Tibial artery (tissue), 4 donors: ENCODE results near the gene OPALIN.

Source experiments
- DNase-seq, 2 donors: peaks; one replicate each; pipeline ENCODE4 v3.0.0-alpha.2; 2019
- H3K27ac ChIP-seq, 2 donors: fragments of 200-600 bp; sonication (generic) in 1 of 2; 1 replicate in 1 of 2; 2 replicates in 1 of 2; pipeline ENCODE4 v1.5.1; 2018 to 2019; ENCODE audit warnings: mild to moderate bottlenecking in 1 of 2
- H3K27me3 ChIP-seq, 2 donors: fragments of 200-600 bp; sonication (generic) in 1 of 2; one replicate each; pipeline versions ENCODE4 v1.5.1 to v1.6.0; 2016 to 2019
- H3K36me3 ChIP-seq, 3 donors: fragments of 200-600 bp; sonication (generic) in 2 of 3; one replicate each; pipeline ENCODE4 v1.5.1; 2016 to 2019; ENCODE audit warnings: mild to moderate bottlenecking in 2 of 3
- H3K4me1 ChIP-seq, 4 donors: fragments of 200-600 bp; sonication (generic) in 2 of 4; 1 replicate in 3 of 4; 2 replicates in 1 of 4; pipeline ENCODE4 v1.5.1; 2016 to 2019
- H3K4me3 ChIP-seq, 2 donors: fragments of 200-600 bp; sonication (generic) in 1 of 2; 1 replicate in 1 of 2; 2 replicates in 1 of 2; pipeline ENCODE4 v1.5.1; 2018 to 2019; ENCODE audit warnings: mild to moderate bottlenecking in 2 of 2
- H3K9me3 ChIP-seq, 3 donors: fragments of 200-600 bp; sonication (generic) in 1 of 3; one replicate each; pipeline ENCODE4 v1.5.1; 2016 to 2019
- CTCF ChIP-seq, 2 experiments: fragments of 200-600 bp in 1 of 2; fragments of 450-650 bp in 1 of 2; IDR thresholded peaks; one replicate each; pipeline ENCODE4 v1.5.1; 2017 to 2019; ENCODE audit warnings: antibody characterized with exemption in 2 of 2, mild to moderate bottlenecking in 1 of 2, moderate library complexity in 1 of 2
- intact Hi-C: fragments of 100-400 bp; cut with DNase I; formaldehyde crosslinking; loops from one replicate; pipeline ENCODE4 v1.15.0; 2023; ENCODE audit warnings: low total_unique reads

OPALIN gene

GRCh38 chr10:96344178-96344577, 14.6 kb downstream of the OPALIN start:
- Histone ChIP-seq H3K36me3 (no peaks in the 10 kb centered on the region), H3K27ac (no peak overlapping the region), H3K9me3 (peaks cover 0 to 5% (median 0%) of the 10 kb centered on the region in 3 donors), H3K4me3 (no peak overlapping the region), H3K27me3 (peaks cover 0 to 2% of the 10 kb centered on the region in 2 donors), H3K4me1 (no peaks in the 10 kb centered on the region)
- no peak for DNase-seq
- TF ChIP-seq CTCF (IDR thresholded peaks at IDR 0.05): no peak
- intact Hi-C loops: no loop called here

GRCh38 chr10:96342402-96342801, 16.4 kb downstream of the OPALIN start:
- H3K27me3 ChIP-seq: peaks cover 0 to 2% of the 10 kb centered on the region in 2 donors
- no peaks in the 10 kb centered on the region for H3K4me1 ChIP-seq
- no peak overlapping the region for H3K27ac ChIP-seq
- DNase-seq: no peak
- intact Hi-C loops: no loop called here
- no peak overlapping the region for H3K4me3 ChIP-seq
- H3K36me3 ChIP-seq: no peaks in the 10 kb centered on the region
- no peak for TF ChIP-seq CTCF (IDR thresholded peaks at IDR 0.05)
- peaks cover 0 to 5% (median 0%) of the 10 kb centered on the region in 3 donors for H3K9me3 ChIP-seq

GRCh38 chr10:96341219-96342182, 17.3 kb downstream of the OPALIN start:
- no peak for DNase-seq
- no peak for TF ChIP-seq CTCF (IDR thresholded peaks at IDR 0.05)

GRCh38 chr10:96339956-96340904, 18.6 kb downstream of the OPALIN start:
- Histone ChIP-seq H3K4me1 (no peaks in the 10 kb centered on the region), H3K36me3 (no peaks in the 10 kb centered on the region), H3K4me3 (no peak overlapping the region), H3K9me3 (no peaks in the 10 kb centered on the region), H3K27me3 (peaks cover 0 to 10% of the 10 kb centered on the region in 2 donors), H3K27ac (no peak overlapping the region)
- DNase-seq: peak in 1 of 2 donors; percentile 30
- peak; percentile 17 to 35 for TF ChIP-seq CTCF (IDR thresholded peaks at IDR 0.05)
- intact Hi-C loops: no loop called here

More at GRCh38 chr10:96341219-96342182, 17.3 kb downstream of the OPALIN start:
- intact Hi-C loops: no loop called here
- Histone ChIP-seq H3K27ac (no peak overlapping the region), H3K9me3 (peaks cover 0 to 5% (median 0%) of the 10 kb centered on the region in 3 donors), H3K36me3 (no peaks in the 10 kb centered on the region), H3K4me1 (no peaks in the 10 kb centered on the region), H3K27me3 (peaks cover 0 to 3% of the 10 kb centered on the region in 2 donors), H3K4me3 (no peak overlapping the region)

GRCh38 chr10:96339383-96339782, 19.4 kb downstream of the OPALIN start:
- Histone ChIP-seq H3K4me3 (no peak overlapping the region), H3K9me3 (no peaks in the 10 kb centered on the region), H3K27ac (no peak overlapping the region), H3K36me3 (no peaks in the 10 kb centered on the region), H3K4me1 (no peaks in the 10 kb centered on the region), H3K27me3 (peaks cover 0 to 9% of the 10 kb centered on the region in 2 donors)
- DNase-seq: no peak
- TF ChIP-seq CTCF (IDR thresholded peaks at IDR 0.05): no peak
- intact Hi-C loops: no loop called here
